GM12878 (cell line): ENCODE results near the gene TRIP4. TPM values are rescaled to one million over a fixed set of nuclear protein-coding genes. Genes with fewer than 3 reads are reported as not detected.

Experiments
- ATF7 ChIP-seq: fragments of 450-650 bp; IDR thresholded peaks from 2 replicates; pipeline ENCODE4 v1.6.1; 2016; ENCODE audit warnings: low read depth, mild to moderate bottlenecking
- BACH1 ChIP-seq: fragments of 450-650 bp; IDR thresholded peaks from 2 replicates; pipeline ENCODE4 v1.6.1; 2017; ENCODE audit warnings: mild to moderate bottlenecking, borderline replicate concordance
- CEBPZ ChIP-seq: fragments of 150-350 bp; IDR thresholded peaks from 2 replicates; pipeline ENCODE4 v1.6.1; 2016; ENCODE audit warnings: low read depth, low read length
- FOXM1 ChIP-seq: IDR thresholded peaks from 2 replicates; pipeline ENCODE4 v1.6.1; 2012; ENCODE audit warnings: low read depth, mild to moderate bottlenecking, inconsistent platforms, low read length, moderate library complexity
- HCFC1 ChIP-seq: fragments of 150-350 bp; IDR thresholded peaks from 2 replicates; pipeline ENCODE4 v1.6.1; 2014; ENCODE audit warnings: low read length
- IRF5 ChIP-seq: fragments of 450-650 bp; IDR thresholded peaks from 2 replicates; pipeline ENCODE4 v1.6.1; 2017; ENCODE audit warnings: borderline replicate concordance
- KLF5 ChIP-seq: fragments of 450-650 bp; IDR thresholded peaks from 2 replicates; pipeline ENCODE4 v1.6.1; 2014; ENCODE audit warnings: mild to moderate bottlenecking; ENCODE audit not compliant: partially characterized antibody
- MEF2B ChIP-seq: fragments of 450-650 bp; IDR thresholded peaks from 2 replicates; pipeline ENCODE4 v1.6.1; 2018; ENCODE audit warnings: mild to moderate bottlenecking, moderate library complexity; ENCODE audit not compliant: partially characterized antibody, poor library complexity, severe bottlenecking
- MLLT1 ChIP-seq: fragments of 450-650 bp; IDR thresholded peaks from 2 replicates; pipeline ENCODE4 v1.6.1; 2016; ENCODE audit warnings: mild to moderate bottlenecking
- MTA3 ChIP-seq: IDR thresholded peaks from 2 replicates; pipeline ENCODE4 v1.6.1; 2012; ENCODE audit warnings: low read length, inconsistent platforms, borderline replicate concordance
- MYC ChIP-seq: IDR thresholded peaks from 2 replicates; pipeline ENCODE4 v1.6.1; 2011; ENCODE audit warnings: mild to moderate bottlenecking, low read length, moderate library complexity, inconsistent platforms; ENCODE audit not compliant: insufficient read depth, insufficient replicate concordance, insufficient read length, severe bottlenecking
- NFXL1 ChIP-seq: fragments of 450-650 bp; IDR thresholded peaks from 2 replicates; pipeline ENCODE4 v1.6.1; 2017; ENCODE audit warnings: antibody characterized with exemption, mild to moderate bottlenecking, borderline replicate concordance
- NFYB ChIP-seq: IDR thresholded peaks from 2 replicates; pipeline ENCODE4 v1.6.1; 2011; ENCODE audit warnings: low read depth, mild to moderate bottlenecking, low read length, improper control_type of control experiment, moderate library complexity; ENCODE audit not compliant: insufficient read depth
- PKNOX1 ChIP-seq: fragments of 450-650 bp; IDR thresholded peaks from 2 replicates; pipeline ENCODE4 v1.6.1; 2016; ENCODE audit warnings: mild to moderate bottlenecking
- SMAD5 ChIP-seq: IDR thresholded peaks from 2 replicates; pipeline ENCODE4 v1.6.1; 2016; ENCODE audit warnings: antibody characterized with exemption, low read depth
- SMC3 ChIP-seq: IDR thresholded peaks from 2 replicates; pipeline ENCODE4 v1.6.1; 2011; ENCODE audit warnings: low read length, improper control_type of control experiment, borderline replicate concordance
- SRF ChIP-seq, 2 experiments: IDR thresholded peaks; 2 replicates each; pipeline ENCODE4 v1.6.1; 2011; ENCODE audit warnings: low read depth in 2 of 2, low read length in 2 of 2, mild to moderate bottlenecking in 1 of 2, moderate library complexity in 1 of 2
- TCF12 ChIP-seq: IDR thresholded peaks from 2 replicates; pipeline ENCODE4 v1.6.1; 2011; ENCODE audit warnings: low read depth, mild to moderate bottlenecking, low read length
- USF2 ChIP-seq: IDR thresholded peaks from 2 replicates; pipeline ENCODE4 v1.6.1; 2011; ENCODE audit warnings: low read depth, low read length, improper control_type of control experiment, borderline replicate concordance
- ZNF207 ChIP-seq: fragments of 450-650 bp; IDR thresholded peaks from 2 replicates; pipeline ENCODE4 v1.6.1; 2014; ENCODE audit warnings: antibody characterized with exemption, mild to moderate bottlenecking, borderline replicate concordance
- ZNF217 ChIP-seq: fragments of 450-650 bp; IDR thresholded peaks from 2 replicates; pipeline ENCODE4 v1.6.1; 2017; ENCODE audit warnings: antibody characterized with exemption, mild to moderate bottlenecking
- ZNF622 ChIP-seq: fragments of 450-650 bp; IDR thresholded peaks from 2 replicates; pipeline ENCODE4 v1.6.1; 2017; ENCODE audit warnings: mild to moderate bottlenecking, inconsistent platforms
- polyA plus RNA-seq, 11 experiments: library from polyadenylated mRNA; depleted of rRNA in 4 of 11; unstranded in 6 of 11; stranded (reverse) in 5 of 11; fragments of >200 nt; fragmentation: Nextera tagmentation in 4 of 11; fragmentation: Illumina TruSeq in 1 of 11; extraction: Ambion mirVana in 4 of 11; extraction: Trizol in 1 of 11; gene quantifications; 1 replicate in 1 of 11; 2 replicates in 10 of 11; pipeline versions ENCODE4 v1.2.1 to v1.2.3, GENCODE V29; 2011 to 2016; ENCODE audit warnings: inconsistent platforms in 2 of 11, missing spikeins in 2 of 11, low read depth in 1 of 11
- total RNA-seq, 4 experiments: library from RNA; depleted of rRNA in 3 of 4; stranded (reverse); fragments of >200 nt in 3 of 4; fragmentation: Illumina TruSeq in 1 of 4; extraction: Trizol in 1 of 4; gene quantifications; 2 replicates each; pipeline versions ENCODE4 v1.2.1 to v1.2.3, GENCODE V29; 2013 to 2021

TRIP4 gene
- total and polyA plus RNA-seq, 10 of the 15 experiments (the other 5 are each of a cell fraction or from before 2014, with no cell fraction given): 6.4 to 24.5 (median 20.0) TPM

- TF ChIP-seq CEBPZ (0 out of 2 replicates have a peak, but pooled peaks have one; percentile 26), HCFC1 (peak; percentile 96), ZNF207 (peak; percentile 94), MYC (peak; percentile 84), MLLT1 (no peak; the same call in 1 of the 2 replicates), SMC3 (peak; percentile 9; the same call in 1 of the 2 replicates), ZNF217 (no peak), NFXL1 (no peak), MTA3 (no peak), ZNF622 (no peak), SRF (IDR thresholded peaks at IDR 0.05; ENCODE audit: low read depth in 2 of 2, low read length in 2 of 2) (peak; percentile 56 to 92; a peak in 3 of 4 replicates), FOXM1 (no peak), SMAD5 (peak; percentile 76; the same call in 1 of the 2 replicates), MEF2B (peak; percentile 48), BACH1 (peak; percentile 61; the same call in 1 of the 2 replicates), USF2 (peak; percentile 16; the same call in 1 of the 2 replicates), PKNOX1 (peak; percentile 78), NFYB (peak; percentile 25; the same call in 1 of the 2 replicates), TCF12 (peak; percentile 93), IRF5 (0 out of 2 replicates have a peak, but pooled peaks have one; percentile 43), ATF7 (peak; percentile 72), KLF5 (peak; percentile 81)
These were observed at the start of gene TRIP4 (continued) for GRCh38 chr15:64387562-64388168.
